ENCODE measurements around the gene NLRP12.
"Not testable (repeated sequence)": the region's sequence is repeated elsewhere in the genome, so short reads cannot be mapped to it uniquely, and the experiment has no call there.

NLRP12 gene

GRCh38 chr19:53810187-53810546, 13.9 kb downstream of the NLRP12 start:
- no peak for TF ChIP-seq POLR2A (IDR thresholded peaks at IDR 0.05; ENCODE audit: low read length)
- TF ChIP-seq GATA1 (IDR thresholded peaks at IDR 0.05; ENCODE audit: low read depth, low read length) = no peak
- DNase-seq = no peak

GRCh38 chr19:53809518-53810186, 14.5 kb downstream of the NLRP12 start:
- DNase-seq = no peak
- TF ChIP-seq POLR2A (IDR thresholded peaks at IDR 0.05; ENCODE audit: low read length) (no peak), GATA1 (IDR thresholded peaks at IDR 0.05; ENCODE audit: low read depth, low read length) (no peak)

GRCh38 chr19:53808710-53809125, 15.4 kb downstream of the NLRP12 start:
- TF ChIP-seq GATA1 (IDR thresholded peaks at IDR 0.05; ENCODE audit: low read depth, low read length) (no peak), POLR2A (IDR thresholded peaks at IDR 0.05; ENCODE audit: low read length) (no peak)
- DNase-seq = no peak

DNA sequence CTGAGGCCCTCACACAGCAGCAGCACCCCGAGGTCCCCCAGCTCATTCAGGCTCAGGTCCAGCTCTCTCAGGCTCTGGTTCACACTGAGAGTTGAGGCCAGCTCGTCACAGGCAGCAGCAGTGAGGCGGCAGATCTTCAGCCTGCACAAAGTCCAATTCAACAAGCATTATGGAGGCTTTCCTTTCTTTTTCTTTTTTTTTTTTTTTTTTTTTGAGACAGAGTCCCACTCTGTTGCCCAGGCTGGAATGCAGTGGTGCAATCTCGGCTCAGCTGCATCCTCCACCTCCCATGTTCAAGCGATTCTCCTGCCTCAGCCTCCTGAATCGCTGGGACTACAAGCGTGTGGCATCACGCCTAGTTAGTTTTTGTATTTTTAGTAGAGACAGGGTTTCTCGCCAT, 22.9 kb downstream of the NLRP12 start:
- DNase-seq = no peak
- TF ChIP-seq POLR2A (IDR thresholded peaks at IDR 0.05; ENCODE audit: low read length) = no peak
- TF ChIP-seq GATA1 (IDR thresholded peaks at IDR 0.05; ENCODE audit: low read depth, low read length) = no peak

- no peak for DNase-seq
- TF ChIP-seq GATA1 (IDR thresholded peaks at IDR 0.05; ENCODE audit: low read depth, low read length) (no peak), POLR2A (IDR thresholded peaks at IDR 0.05; ENCODE audit: low read length) (no peak)
These were observed 29.1 kb downstream of the NLRP12 start for GRCh38 chr19:53795019-53795418.

DNA sequence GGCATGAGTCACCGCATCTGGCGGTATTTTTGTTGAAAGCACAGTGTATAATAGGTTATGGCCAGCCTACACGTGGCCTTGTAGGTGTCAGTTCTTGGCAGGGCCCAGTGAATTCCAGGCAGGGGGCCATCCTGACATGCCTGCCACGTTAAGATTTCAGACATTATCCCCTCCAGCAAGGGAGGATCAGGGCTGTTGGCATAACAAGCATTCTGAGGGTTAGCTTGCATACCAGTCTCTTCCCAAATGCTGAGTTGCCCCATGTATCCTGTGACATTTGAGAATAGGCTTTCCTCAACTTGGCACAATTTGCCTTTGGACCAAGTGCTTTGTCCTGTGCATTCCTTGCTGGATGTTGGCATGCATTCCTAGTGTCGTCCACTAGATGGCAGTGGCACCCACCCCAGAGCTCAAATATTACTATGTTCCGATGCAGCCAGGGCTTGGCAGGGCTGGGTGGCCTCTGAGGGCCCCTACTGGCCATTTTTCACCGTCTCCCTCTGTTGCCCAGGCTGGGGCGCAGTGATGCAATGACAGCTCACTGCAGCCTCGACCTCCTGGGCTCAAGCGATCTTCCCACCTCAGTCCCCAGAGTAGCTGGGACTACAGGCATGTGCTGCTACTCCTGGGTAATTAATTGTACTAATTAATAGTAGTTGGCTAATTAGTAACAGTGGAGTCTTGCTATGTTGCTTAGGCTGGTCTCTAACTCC, 31.2 kb downstream of the NLRP12 start:
- TF ChIP-seq POLR2A (IDR thresholded peaks at IDR 0.05; ENCODE audit: low read length) (no peak), GATA1 (IDR thresholded peaks at IDR 0.05; ENCODE audit: low read depth, low read length) (no peak)
- peak; percentile 81 to 89 for DNase-seq

GRCh38 chr19:53789708-53790678, 34.1 kb downstream of the NLRP12 start:
- DNase-seq = no peak
- TF ChIP-seq GATA1 (IDR thresholded peaks at IDR 0.05; ENCODE audit: low read depth, low read length) (no peak), POLR2A (IDR thresholded peaks at IDR 0.05; ENCODE audit: low read length) (no peak)

DNA sequence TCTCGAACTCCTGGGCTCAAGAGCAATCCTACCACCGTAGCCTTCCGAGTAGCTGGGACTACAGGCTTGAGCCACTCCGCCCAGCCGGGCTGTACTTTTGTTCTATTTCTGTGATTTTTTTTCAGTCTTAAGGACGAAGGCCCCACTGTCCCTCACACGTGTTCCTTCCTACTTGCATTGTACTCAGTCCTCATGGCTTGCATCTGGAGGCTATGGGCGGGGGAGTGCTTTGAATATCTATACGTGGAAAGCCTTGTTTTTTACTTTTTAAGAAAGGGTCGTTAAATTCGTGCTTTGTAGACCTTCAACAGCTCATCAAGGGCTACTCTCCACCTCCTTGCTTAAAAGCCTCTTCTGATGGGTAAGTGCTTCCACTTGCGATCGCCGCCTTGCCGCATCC, 36.8 kb downstream of the NLRP12 start:
- TF ChIP-seq GATA1 (IDR thresholded peaks at IDR 0.05; ENCODE audit: low read depth, low read length) (no peak), POLR2A (IDR thresholded peaks at IDR 0.05; ENCODE audit: low read length) (no peak)
- no peak for DNase-seq

DNA sequence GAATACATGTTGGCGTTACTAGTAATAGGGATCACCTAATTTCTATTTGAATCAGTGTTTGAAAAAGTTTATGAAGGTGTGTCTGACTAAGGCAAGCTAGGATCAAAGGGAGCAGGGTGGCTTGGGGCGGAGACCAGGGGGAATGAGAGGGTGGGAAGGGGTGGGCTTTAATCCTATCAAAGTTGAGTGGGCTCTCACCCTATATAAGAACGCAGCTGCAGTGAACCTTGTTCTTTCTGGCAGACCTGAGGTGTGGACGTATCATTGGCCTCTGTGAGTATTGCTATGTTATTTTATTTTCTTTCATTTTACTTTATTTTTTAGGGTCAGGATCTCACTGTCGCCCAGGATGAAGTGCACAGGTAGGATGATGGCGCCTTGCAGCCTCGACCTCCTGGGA, 37.4 kb downstream of the NLRP12 start:
- TF ChIP-seq POLR2A (IDR thresholded peaks at IDR 0.05; ENCODE audit: low read length) (no peak), GATA1 (IDR thresholded peaks at IDR 0.05; ENCODE audit: low read depth, low read length) (no peak)

GRCh38 chr19:53785196-53785889, 38.8 kb downstream of the NLRP12 start:
- no peak for DNase-seq
- no peak for TF ChIP-seq GATA1 (IDR thresholded peaks at IDR 0.05; ENCODE audit: low read depth, low read length)

More for the DNA sequence above, 37.4 kb downstream of the NLRP12 start:
- no peak for DNase-seq

DNA sequence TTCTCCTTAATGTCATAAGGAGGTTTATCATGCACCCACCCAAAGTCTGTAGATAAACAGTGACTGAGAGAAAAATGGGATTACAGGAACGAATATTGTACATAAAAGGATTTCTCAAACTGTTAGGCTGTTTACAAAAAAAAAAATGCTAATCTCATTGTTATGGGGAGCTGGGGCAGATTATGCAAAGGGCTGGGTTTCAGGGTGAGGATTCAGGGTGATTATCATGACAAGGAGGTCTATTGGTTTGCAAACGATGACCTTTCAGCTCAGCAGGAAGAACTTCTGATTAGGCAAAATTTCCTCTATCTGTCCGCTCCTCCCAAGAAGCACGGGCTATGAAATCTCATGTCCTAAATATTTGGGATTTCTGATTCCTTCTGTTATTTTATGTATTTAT, 41.4 kb downstream of the NLRP12 start:
- no peak for DNase-seq
- TF ChIP-seq POLR2A (IDR thresholded peaks at IDR 0.05; ENCODE audit: low read length) (no peak), GATA1 (IDR thresholded peaks at IDR 0.05; ENCODE audit: low read depth, low read length) (no peak)

DNA sequence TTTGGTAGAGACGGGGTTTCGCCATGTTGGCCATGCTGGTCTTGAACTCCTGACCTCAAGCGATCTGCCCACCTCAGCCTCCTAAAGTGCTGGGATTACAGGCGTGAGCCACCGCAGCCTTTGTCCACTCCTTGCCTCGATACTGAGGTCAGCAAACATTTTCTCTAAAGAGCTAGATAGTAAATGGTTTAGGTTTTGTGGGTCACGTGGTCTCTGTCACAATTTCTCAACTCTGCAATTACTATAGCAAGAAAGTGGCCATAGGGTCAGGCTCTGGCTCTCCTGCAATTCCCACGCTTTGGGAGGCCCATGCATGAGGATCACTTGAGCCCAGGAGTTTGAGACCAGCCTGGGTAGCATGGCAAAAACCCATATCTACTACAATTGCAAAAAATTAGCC, 42.8 kb downstream of the NLRP12 start:
- DNase-seq = not testable (repeated sequence)

DNA sequence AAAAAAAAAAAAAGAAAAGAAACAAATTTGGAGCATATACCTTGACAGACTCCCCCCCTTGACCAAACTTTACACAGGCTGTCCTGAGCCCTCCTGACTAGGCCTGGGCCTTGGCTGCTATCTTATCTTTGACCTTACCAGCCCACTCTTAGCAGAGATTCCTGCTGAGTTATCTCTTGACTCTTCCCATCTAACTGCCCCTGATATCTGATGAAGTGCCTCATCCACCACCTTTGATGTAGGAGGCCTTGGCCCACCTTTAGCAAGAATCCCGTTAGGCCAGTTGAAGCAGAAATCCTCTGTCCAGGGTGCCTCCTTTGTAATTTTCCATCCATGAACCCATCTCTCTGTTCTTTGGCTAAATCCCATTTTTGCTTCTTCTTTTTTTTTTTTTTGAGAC, 43.6 kb downstream of the NLRP12 start:
- DNase-seq = no peak
- TF ChIP-seq POLR2A (IDR thresholded peaks at IDR 0.05; ENCODE audit: low read length) (no peak), GATA1 (IDR thresholded peaks at IDR 0.05; ENCODE audit: low read depth, low read length) (no peak)

- DNase-seq = no peak
- no peak for TF ChIP-seq GATA1 (IDR thresholded peaks at IDR 0.05; ENCODE audit: low read depth, low read length)
- no peak for TF ChIP-seq POLR2A (IDR thresholded peaks at IDR 0.05; ENCODE audit: low read length)
These were observed 48.6 kb downstream of the NLRP12 start for GRCh38 chr19:53775524-53775923.

DNA sequence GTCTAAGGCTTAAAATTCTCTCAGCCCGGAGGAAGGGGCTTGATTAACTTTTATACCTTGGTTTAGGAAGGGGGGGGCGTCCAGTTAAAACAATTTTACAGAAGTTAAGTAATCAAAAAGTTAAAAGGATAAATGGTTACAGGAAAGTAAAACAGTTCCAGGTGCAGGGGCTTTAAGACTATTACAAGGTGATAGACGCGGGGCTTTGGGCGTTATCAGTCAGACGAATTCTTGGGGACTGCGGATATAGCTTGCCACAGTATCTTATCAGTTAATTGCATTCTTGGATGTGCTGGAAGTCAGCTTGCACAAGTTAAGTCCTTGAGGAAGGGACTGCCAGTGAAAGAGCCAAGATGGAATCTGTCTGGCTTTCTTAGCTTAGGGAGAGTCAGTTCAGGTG, 49.6 kb downstream of the NLRP12 start:
- not testable (repeated sequence) for DNase-seq

Data from erythroblast (primary cell).